HG03025 (cell line): Measurements from ENCODE around the gene BAK1.
A peak's percentile ranks its signal among the peaks of the same experiment; 100 is the strongest.

Source experiments
- ATAC-seq: cut with Tn5 transposase; IDR thresholded peaks from one replicate; pipeline ENCODE4 v1.9.1; 2021; ENCODE audit warnings: mild to moderate bottlenecking, moderate library complexity; ENCODE audit not compliant: unreplicated experiment, low FRiP score

BAK1 gene

GRCh38 chr6:33579828-33580714, at the start of gene BAK1:
Gene BAK1 (minus strand): TSS chr6:33580276. CDS start chr6:33577604, 2,672 bp downstream.
- peak; percentile 67 for ATAC-seq

DNA sequence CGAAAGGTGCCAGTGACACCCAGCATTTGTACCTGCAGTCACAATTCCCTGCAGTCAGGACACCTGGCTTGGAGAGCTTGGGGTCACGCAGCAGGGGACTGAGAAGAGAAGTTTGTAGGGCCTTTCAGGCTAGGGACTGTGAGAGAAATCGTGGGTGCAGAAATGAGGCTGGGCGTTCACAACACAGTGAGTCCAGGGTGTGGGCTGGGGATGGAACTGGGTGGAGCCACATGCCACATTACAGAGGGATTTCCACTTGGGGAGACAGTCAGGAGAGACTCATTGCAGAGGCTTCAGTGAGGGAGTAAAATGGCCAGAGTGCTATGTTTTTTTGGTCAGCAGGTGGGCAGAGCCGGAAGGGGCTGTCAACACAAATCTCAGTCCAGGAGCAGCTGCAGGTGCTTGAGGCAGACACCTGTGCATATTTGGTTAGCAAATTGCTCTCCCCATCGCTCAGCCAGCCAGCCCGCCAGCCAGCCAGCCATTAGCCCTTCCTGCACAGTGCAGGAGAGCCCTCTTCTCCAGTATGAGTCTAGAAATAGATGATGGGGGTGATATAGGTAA, 48.4 kb upstream of the BAK1 start:
- ATAC-seq, result no peak

GRCh38 chr6:33627876-33628275, 47.8 kb upstream of the BAK1 start:
- ATAC-seq, result no peak

GRCh38 chr6:33624856-33625255, 44.8 kb upstream of the BAK1 start:
- ATAC-seq, result no peak

DNA sequence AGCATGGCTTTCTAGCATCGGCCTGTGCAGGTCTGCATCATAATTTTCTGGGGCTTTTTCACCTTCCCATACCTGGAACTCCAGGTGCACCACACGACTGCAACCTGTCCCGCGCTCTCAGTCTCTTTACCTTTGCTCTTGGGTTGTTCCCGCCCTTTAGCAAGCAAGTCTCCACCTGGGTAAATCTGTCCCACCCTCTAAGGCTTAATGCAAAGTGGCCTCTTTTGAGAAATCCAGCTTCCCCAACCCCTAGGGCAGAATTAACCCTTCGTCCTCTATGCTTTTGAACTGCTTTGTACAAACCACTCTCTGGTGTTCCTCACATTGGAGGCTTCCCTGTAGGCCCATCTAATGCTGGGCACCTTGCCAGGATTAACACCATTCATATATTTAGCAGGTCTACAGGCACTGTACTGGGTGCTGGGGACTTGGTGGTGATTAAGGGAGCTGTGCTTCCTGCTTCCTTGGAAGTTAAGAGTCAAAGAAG, 43.9 kb upstream of the BAK1 start:
- no peak for ATAC-seq

- no peak for ATAC-seq
Measured at GRCh38 chr6:33622456-33623431, 42.7 kb upstream of the BAK1 start.

DNA sequence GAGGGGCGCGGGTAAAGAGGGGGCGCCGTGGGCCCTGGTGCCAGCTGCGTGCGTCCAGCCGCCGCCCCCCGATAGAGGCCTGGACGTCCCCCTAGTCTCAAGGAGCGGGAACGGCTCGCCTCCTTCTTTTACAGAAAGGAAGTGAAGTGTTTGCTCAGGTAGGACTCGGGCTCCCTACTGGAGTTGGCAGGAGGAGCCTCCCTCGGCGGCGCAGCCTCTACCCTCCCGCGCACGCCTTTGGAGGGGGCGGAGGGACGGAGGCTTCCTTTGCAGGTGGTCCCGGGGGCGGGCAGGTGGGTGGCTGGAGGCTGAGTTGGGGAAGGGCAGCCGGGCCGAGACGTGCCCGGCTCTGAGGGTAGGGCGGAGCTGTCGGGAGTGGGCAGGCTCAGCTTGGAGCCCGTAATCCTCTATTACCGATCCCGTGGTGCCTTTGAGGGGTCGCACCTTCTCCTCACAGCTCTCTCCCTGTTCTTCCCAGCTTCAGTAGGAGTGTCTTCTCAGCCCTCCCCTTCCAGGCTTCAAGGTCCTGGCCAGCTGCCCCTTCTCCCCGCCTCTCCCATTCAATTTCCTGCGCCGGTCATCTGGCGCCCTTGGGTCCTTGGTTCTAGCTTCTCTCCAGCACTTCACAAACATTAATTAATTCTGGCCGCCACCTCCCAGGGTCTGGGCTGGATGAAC, 41.8 kb upstream of the BAK1 start:
- no peak for ATAC-seq

DNA sequence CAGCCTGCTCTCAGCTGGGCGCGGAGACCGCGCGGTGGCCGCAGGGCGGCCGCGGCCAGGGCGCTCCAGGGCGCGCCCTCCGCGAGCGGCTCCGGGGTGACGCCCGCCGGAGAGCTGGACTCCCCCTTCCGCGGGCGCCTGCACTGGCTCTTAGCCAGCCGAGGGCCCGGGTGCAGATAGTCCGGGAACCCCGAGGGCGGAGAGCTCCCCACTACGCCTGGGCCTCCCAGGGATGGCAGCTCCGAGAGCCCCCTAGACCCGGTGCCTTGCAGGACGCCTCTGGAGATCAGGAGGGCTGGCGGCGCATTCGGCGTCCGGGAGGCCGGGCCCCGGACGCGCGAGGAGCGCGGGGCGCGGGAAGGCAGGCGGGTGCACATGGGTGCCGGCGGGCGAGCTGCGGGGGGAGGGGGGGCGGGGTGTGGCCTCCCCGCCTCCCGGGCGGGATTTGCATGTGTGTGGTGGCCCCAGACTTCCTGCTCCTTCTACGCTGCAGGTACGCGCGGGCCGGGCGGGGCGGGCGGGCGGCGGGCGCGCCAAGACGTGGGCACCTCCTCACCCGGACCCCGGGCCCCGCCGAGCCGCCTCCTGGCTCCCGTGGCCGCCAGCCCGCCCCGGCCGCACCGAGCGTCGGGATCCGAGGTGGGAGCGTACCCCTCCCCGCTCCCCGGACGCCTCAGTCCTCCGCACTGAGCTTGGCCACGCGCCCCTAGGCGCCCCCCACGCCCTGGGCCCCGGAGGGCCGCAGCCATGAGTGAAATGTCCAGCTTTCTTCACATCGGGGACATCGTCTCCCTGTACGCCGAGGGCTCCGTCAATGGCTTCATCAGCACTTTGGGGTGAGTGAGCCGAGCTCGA, 41.0 kb upstream of the BAK1 start, which contains the start of gene ITPR3:
TSS of gene ITPR3 (plus strand) at position 467 of the 855 bp plus-strand sequence. CDS start at position 748, 281 bp downstream.
- ATAC-seq, result no peak

- no peak for ATAC-seq
Measured at GRCh38 chr6:33620158-33620855, 40.2 kb upstream of the BAK1 start.

GRCh38 chr6:33619166-33619840, 39.2 kb upstream of the BAK1 start:
- ATAC-seq, result no peak

DNA sequence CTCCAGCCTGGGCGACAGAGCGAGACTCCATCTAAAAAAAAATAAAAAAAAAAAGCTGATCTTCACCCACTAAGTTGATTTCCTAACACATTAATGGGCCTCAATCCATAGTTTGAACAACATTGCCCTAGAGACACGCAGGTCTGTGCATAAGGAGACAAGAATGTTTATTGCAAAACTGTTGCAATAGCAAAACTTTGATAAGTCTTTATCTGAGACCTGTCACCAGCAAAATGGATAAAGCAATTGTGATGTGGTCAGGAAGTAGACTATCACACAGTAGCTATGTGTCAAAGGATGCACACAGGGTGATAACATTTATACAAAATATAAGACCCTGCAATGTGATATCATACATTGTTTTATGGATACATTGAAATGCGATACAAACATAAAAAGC, 36.8 kb upstream of the BAK1 start:
- no peak for ATAC-seq

GRCh38 chr6:33616113-33616512, 36.0 kb upstream of the BAK1 start:
- ATAC-seq, result no peak

DNA sequence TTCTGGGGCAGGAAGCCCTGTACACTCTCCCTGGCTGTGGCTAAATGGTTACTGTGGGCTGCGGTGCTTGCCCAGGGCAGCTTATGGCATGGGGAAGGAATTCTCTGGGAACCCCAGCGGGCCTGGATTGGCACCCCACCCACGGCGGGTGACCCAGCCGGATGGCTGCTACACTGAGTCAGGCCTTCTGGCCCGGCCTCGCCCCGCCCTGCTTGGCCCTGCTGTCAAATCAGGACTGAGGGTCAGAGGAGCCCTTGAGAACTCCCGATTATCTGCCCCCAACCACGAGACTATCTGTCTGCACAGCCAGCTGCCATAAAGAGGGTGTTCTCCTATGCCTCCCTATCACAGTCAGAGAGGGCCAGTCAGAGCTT, 33.7 kb upstream of the BAK1 start:
- no peak for ATAC-seq

- ATAC-seq, result no peak
Measured at GRCh38 chr6:33613146-33613794, 33.2 kb upstream of the BAK1 start.

- ATAC-seq, result no peak
Measured at GRCh38 chr6:33610779-33611732, 31.0 kb upstream of the BAK1 start.

DNA sequence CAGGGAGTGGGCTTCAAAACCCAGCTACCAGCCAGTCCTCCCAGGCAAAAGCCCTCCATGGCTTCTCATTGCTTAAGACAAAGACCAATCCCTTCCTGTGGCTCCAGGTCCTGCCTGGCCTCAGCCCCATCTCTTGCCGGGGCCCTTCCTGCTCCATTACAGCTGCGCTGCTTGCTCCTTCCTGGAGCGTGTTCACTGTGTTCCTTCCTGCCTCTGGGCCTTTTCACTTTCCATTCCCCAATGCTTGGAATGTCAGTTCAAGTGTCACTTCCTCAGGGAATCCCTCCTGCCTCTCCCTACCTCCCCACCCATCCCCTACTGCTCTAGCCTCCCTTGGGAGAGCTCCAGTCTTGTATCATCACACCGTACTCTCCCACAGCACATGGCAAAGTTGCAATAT, 30.0 kb upstream of the BAK1 start:
- ATAC-seq, result no peak
